ENCODE measurements around the gene SPATA1. TPM values are rescaled to one million over a fixed set of nuclear protein-coding genes. Genes with fewer than 3 reads are reported as not detected.

SPATA1 gene
- total and polyA plus RNA-seq, 9 of the 15 experiments (the other 6 are each of a cell fraction or from before 2014, with no cell fraction given), result 0.79 to 2.9 (median 1.5) TPM

DNA sequence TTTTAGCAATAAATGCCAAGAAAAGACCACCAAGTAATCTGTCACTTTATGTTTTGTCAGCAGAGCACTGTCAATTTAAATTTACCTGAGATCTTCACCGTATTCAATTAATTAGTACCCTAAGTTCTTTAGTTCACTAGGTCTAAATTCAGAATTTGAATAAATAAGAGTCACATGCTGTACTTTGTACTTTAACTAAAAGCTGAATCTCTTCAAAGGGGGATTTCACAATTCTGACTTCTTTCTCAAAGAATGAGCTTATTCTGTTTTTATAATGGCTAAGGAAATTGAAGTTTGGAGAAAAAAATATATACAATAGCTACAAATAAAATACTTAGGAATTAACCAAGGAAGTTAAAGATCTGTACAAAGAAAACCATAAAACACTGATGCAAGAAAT is 2.3 kb downstream of the SPATA1 start:
- H2AFZ ChIP-seq (ENCODE audit: low read depth, low read length), result no peak overlapping the region
- H3K4me1 ChIP-seq (replicated peaks in 1 of 2; ENCODE audit: control insufficient read depth in 2 of 2, insufficient read depth in 2 of 2, low read length in 2 of 2), result peaks cover 4 to 9% of the 10 kb centered on the region in 2 experiments; a peak in 4 of 5 replicates
- in situ Hi-C loops (cut with MboI) (no loop called here), intact Hi-C loops (cut with micrococcal nuclease) (loop anchor here (5.0 to 10.0 kb wide), 2 partner anchors 179 to 204 kb away; partner anchors contain the start of gene SAMD13)
- ChIA-PET CTCF (ENCODE audit: low intra/inter-chr PET ratio) (no interaction called here), POLR2A (interaction anchor here (0.7 kb wide), 1 partner anchor 72 kb away, joined by 4 read pairs; no protein-coding TSS in a partner anchor)
- DNase-seq (ENCODE audit: extremely low read depth in 1 of 4, low spot score in 3 of 4) (no peak), FAIRE-seq (no peak), ATAC-seq (no peak)
- WGBS (ENCODE audit: insufficient coverage, low coverage, missing lambda C conversion rate), result 92% methylated on average over 1 of the region's 1 CpG
- TF ChIP-seq RBM22 (IDR thresholded peaks at IDR 0.05; ENCODE audit: low read depth, low read length, poor library complexity, severe bottlenecking), result no peak
- peak overlapping the region in 1 of 2 experiments; percentile 98; a peak in 2 of 4 replicates for H3K9ac ChIP-seq (ENCODE audit: insufficient read depth in 1 of 2, low read depth in 2 of 2, low read length in 2 of 2)
- H3K4me2 ChIP-seq (ENCODE audit: insufficient read depth, low read length), result peak overlapping the region; percentile 73; the same call in 1 of the 2 replicates
- H4K20me1 ChIP-seq (replicated peaks; ENCODE audit: control insufficient read depth, insufficient read depth, low read length), result peaks cover 14% of the 10 kb centered on the region
- H3K79me2 ChIP-seq (ENCODE audit: control insufficient read depth, insufficient read depth, low read length), result peaks cover 46% of the 10 kb centered on the region
- no peaks in the 10 kb centered on the region for H3K27me3 ChIP-seq (ENCODE audit: control insufficient read depth in 2 of 2, insufficient read depth in 2 of 2, low read length in 2 of 2)
- H3K27ac ChIP-seq (ENCODE audit: extremely low read depth, low read depth, low read length), result peak overlapping the region; percentile 97; the same call in 2 of the 3 replicates
- H3K4me3 ChIP-seq, result no peak overlapping the region
- no peaks in the 10 kb centered on the region; the same call in 1 of the 2 replicates for H3K9me3 ChIP-seq (replicated peaks; ENCODE audit: control insufficient read depth, insufficient read depth, low read depth, low read length)
- H3K9me1 ChIP-seq (ENCODE audit: control insufficient read depth, insufficient read depth, low read length), result no peaks in the 10 kb centered on the region
- BruUV-seq (replicated peaks), result no TSS peak
- H3K36me3 ChIP-seq (ENCODE audit: control insufficient read depth, insufficient read depth, low read length), result peaks cover 17% of the 10 kb centered on the region; the same call in 2 of the 3 replicates

DNA sequence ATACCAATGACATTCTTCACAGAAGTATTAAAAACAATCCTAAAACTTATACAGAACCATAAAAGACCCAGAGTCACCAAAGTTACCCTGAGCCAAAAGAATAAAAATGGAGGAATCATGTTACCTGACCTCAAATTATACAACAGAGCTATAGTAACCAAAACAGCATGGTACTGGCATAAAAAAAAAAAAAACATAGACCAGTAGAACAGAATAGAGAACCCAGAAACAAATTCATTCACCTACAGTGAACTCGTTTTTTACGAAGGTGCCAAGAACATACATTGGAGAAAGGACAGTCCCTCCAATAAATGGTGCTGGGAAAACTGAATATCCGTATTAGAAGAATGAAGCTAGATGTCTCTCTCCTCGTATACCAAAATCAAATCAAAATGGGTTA is 2.8 kb downstream of the SPATA1 start:
- H3K9ac ChIP-seq (ENCODE audit: insufficient read depth in 1 of 2, low read depth in 2 of 2, low read length in 2 of 2), result no peak overlapping the region
- H3K79me2 ChIP-seq (ENCODE audit: control insufficient read depth, insufficient read depth, low read length), result peaks cover 40% of the 10 kb centered on the region
- H3K4me3 ChIP-seq, result no peak overlapping the region
- no peak overlapping the region for H2AFZ ChIP-seq (ENCODE audit: low read depth, low read length)
- H3K27ac ChIP-seq (ENCODE audit: extremely low read depth, low read depth, low read length), result no peak overlapping the region
- intact Hi-C loops (cut with micrococcal nuclease) (loop anchor here (5.0 to 10.0 kb wide), 2 partner anchors 178 to 204 kb away; partner anchors contain the start of gene SAMD13), in situ Hi-C loops (cut with MboI) (no loop called here)
- DNase-seq (ENCODE audit: extremely low read depth in 1 of 4, low spot score in 3 of 4) (no peak), FAIRE-seq (no peak), ATAC-seq (no peak)
- ChIA-PET POLR2A (interaction anchor here (0.7 kb wide), 1 partner anchor 72 kb away, joined by 4 read pairs; no protein-coding TSS in a partner anchor), CTCF (ENCODE audit: low intra/inter-chr PET ratio) (no interaction called here)
- 87% methylated on average over 4 of the region's 4 CpGs for WGBS (ENCODE audit: insufficient coverage, low coverage, missing lambda C conversion rate)
- H3K27me3 ChIP-seq (ENCODE audit: control insufficient read depth in 2 of 2, insufficient read depth in 2 of 2, low read length in 2 of 2), result no peaks in the 10 kb centered on the region
- H4K20me1 ChIP-seq (replicated peaks; ENCODE audit: control insufficient read depth, insufficient read depth, low read length), result peaks cover 9% of the 10 kb centered on the region
- BruUV-seq (replicated peaks), result no TSS peak
- peaks cover 12% of the 10 kb centered on the region; the same call in 1 of the 3 replicates for H3K36me3 ChIP-seq (ENCODE audit: control insufficient read depth, insufficient read depth, low read length)
- peaks cover 4% of the 10 kb centered on the region in 2 experiments; a peak in 3 of 5 replicates for H3K4me1 ChIP-seq (replicated peaks in 1 of 2; ENCODE audit: control insufficient read depth in 2 of 2, insufficient read depth in 2 of 2, low read length in 2 of 2)
- H3K9me1 ChIP-seq (ENCODE audit: control insufficient read depth, insufficient read depth, low read length), result no peaks in the 10 kb centered on the region
- no peak overlapping the region for H3K4me2 ChIP-seq (ENCODE audit: insufficient read depth, low read length)
- no peaks in the 10 kb centered on the region; the same call in 1 of the 2 replicates for H3K9me3 ChIP-seq (replicated peaks; ENCODE audit: control insufficient read depth, insufficient read depth, low read depth, low read length)
- TF ChIP-seq, protein P1, sequence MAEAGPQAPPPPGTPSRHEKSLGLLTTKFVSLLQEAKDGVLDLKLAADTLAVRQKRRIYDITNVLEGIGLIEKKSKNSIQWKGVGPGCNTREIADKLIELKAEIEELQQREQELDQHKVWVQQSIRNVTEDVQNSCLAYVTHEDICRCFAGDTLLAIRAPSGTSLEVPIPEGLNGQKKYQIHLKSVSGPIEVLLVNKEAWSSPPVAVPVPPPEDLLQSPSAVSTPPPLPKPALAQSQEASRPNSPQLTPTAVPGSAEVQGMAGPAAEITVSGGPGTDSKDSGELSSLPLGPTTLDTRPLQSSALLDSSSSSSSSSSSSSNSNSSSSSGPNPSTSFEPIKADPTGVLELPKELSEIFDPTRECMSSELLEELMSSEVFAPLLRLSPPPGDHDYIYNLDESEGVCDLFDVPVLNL (CRISPR knock-in tag; IDR thresholded peaks at IDR 0.05; ENCODE audit: low read depth), result no peak
- 0 out of 4 replicates have a peak, but pooled peaks of 1 of the 2 experiments have one; percentile 19 for TF ChIP-seq TRIM24 (IDR thresholded peaks at IDR 0.05)
- no peak for TF ChIP-seq L3MBTL2 (IDR thresholded peaks at IDR 0.05)
- TF ChIP-seq TFAM (CRISPR knock-in tag; conservative IDR thresholded peaks at IDR 0.05), result no peak
- TF ChIP-seq RBM25 (IDR thresholded peaks at IDR 0.05; ENCODE audit: low read depth, low read length, severe bottlenecking), result peak; percentile 51
- TF ChIP-seq, protein P2, sequence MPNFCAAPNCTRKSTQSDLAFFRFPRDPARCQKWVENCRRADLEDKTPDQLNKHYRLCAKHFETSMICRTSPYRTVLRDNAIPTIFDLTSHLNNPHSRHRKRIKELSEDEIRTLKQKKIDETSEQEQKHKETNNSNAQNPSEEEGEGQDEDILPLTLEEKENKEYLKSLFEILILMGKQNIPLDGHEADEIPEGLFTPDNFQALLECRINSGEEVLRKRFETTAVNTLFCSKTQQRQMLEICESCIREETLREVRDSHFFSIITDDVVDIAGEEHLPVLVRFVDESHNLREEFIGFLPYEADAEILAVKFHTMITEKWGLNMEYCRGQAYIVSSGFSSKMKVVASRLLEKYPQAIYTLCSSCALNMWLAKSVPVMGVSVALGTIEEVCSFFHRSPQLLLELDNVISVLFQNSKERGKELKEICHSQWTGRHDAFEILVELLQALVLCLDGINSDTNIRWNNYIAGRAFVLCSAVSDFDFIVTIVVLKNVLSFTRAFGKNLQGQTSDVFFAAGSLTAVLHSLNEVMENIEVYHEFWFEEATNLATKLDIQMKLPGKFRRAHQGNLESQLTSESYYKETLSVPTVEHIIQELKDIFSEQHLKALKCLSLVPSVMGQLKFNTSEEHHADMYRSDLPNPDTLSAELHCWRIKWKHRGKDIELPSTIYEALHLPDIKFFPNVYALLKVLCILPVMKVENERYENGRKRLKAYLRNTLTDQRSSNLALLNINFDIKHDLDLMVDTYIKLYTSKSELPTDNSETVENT (CRISPR knock-in tag; IDR thresholded peaks at IDR 0.05), result no peak
- no peak for TF ChIP-seq MCM5 (IDR thresholded peaks at IDR 0.05; ENCODE audit: low read depth)
- TF ChIP-seq, protein P3, sequence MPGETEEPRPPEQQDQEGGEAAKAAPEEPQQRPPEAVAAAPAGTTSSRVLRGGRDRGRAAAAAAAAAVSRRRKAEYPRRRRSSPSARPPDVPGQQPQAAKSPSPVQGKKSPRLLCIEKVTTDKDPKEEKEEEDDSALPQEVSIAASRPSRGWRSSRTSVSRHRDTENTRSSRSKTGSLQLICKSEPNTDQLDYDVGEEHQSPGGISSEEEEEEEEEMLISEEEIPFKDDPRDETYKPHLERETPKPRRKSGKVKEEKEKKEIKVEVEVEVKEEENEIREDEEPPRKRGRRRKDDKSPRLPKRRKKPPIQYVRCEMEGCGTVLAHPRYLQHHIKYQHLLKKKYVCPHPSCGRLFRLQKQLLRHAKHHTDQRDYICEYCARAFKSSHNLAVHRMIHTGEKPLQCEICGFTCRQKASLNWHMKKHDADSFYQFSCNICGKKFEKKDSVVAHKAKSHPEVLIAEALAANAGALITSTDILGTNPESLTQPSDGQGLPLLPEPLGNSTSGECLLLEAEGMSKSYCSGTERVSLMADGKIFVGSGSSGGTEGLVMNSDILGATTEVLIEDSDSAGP (CRISPR knock-in tag; IDR thresholded peaks at IDR 0.05), result no peak
